Activated T-cell treated with anti-CD3 and anti-CD28 coated beads, Interleukin-2, amount 50 U/mL, for 4 hours (primary cell): ENCODE data around the gene HCK. TPM values are rescaled to one million over a fixed set of nuclear protein-coding genes. Genes with fewer than 3 reads are reported as not detected.

Experiments
- ATAC-seq, 2 donors: fragments of 200-7000 bp; cut with Tn5 transposase; one replicate each; pipeline ENCODE4 v1.10.0; 2021
- DNase-seq: peaks from one replicate; pipeline ENCODE4 v3.0.0-alpha.2; 2020
- H3K27me3 Mint-ChIP-seq: one replicate; pipeline ENCODE4 v1.8.0; 2021; ENCODE audit warnings: low read depth, mixed read lengths
- H3K36me3 Mint-ChIP-seq: one replicate; pipeline ENCODE4 v1.8.0; 2022; ENCODE audit warnings: mixed read lengths; ENCODE audit not compliant: insufficient read depth
- H3K4me1 Mint-ChIP-seq: one replicate; pipeline ENCODE4 v1.8.0; 2021; ENCODE audit warnings: low read depth, mixed read lengths
- H3K4me3 Mint-ChIP-seq: one replicate; pipeline ENCODE4 v1.8.0; 2021; ENCODE audit warnings: mild to moderate bottlenecking, moderate library complexity, mixed read lengths
- H3K9me3 Mint-ChIP-seq: one replicate; pipeline ENCODE4 v1.8.0; 2021; ENCODE audit warnings: mixed read lengths
- total RNA-seq, 3 donors: library from RNA; stranded (reverse); gene quantifications; one replicate each; pipeline ENCODE4 v1.2.1, GENCODE V29; 2021

Gene HCK
- total RNA-seq, 3 donors from 2014 or later = 0.13 to 0.46 TPM; not detected in 1

DNA sequence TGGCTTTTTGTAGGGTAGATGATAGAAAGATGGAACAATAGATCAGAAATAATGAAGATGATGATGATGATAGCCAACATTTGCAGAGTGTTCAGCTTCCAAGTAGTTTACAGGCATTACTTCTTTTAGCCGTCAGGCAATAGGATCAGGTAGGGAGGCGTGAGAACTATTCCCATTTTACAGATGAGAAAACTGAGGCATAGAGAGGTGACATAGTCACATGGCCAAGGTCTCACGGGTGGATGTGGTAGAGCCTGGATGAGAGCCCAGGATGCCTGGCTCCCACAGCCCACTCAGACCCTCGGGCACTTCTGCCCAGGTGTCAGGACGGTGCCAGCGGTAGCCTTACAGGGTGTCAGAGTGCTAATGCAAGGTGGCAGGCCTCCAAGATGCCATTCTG, 31.4 kb downstream of the HCK start:
- H3K9me3 Mint-ChIP-seq = no peaks in the 10 kb centered on the region
- peaks cover 22% of the 10 kb centered on the region for H3K27me3 Mint-ChIP-seq
- H3K36me3 Mint-ChIP-seq = no peaks in the 10 kb centered on the region
- no peak for ATAC-seq
- no peak for DNase-seq
- no peaks in the 10 kb centered on the region for H3K4me1 Mint-ChIP-seq
- H3K4me3 Mint-ChIP-seq = no peak overlapping the region

DNA sequence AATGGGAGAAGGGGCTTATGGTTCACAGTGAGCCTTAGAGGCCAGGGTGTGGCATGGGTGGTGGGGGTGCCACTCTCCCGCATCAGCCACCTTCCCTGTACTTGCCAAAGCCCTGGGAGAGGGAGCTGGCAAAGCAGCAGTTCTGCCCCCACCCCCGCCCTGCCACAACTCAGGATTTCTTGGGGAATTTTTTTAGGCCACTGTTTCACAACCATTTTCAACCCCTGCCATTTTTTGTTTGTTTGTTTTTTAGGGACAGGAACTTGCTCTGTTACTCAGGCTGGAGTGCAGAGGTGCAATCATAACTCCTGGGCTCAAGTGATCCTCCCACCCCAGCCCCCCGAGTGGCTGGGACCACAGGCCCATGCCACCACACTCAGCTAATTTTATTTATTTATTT, 35.0 kb downstream of the HCK start:
- no peak for ATAC-seq
- peaks cover 19% of the 10 kb centered on the region for H3K27me3 Mint-ChIP-seq
- no peak overlapping the region for H3K4me3 Mint-ChIP-seq
- DNase-seq = no peak
- peaks cover 2% of the 10 kb centered on the region for H3K4me1 Mint-ChIP-seq
- no peaks in the 10 kb centered on the region for H3K36me3 Mint-ChIP-seq
- H3K9me3 Mint-ChIP-seq = no peaks in the 10 kb centered on the region

DNA sequence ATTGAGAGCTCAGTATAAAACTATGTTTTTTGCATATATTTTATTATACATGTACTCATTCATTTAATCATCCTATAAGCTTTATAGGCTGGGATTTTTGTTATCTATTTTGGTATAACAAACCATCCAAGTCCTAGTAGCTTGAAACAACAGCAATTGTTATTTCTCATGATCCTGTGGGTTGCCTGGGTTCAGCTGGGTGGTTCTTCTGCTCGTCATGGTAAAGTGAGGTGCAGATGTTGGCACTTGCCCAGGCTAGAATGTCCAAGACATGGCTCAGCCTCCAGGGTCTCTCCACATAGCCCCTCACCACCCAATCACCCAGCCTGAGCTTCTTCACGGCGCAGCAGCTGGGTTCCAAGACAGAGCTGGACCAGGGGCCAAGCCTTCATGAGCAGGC, 36.7 kb downstream of the HCK start:
- Mint-ChIP-seq H3K9me3 (no peaks in the 10 kb centered on the region), H3K27me3 (peaks cover 12% of the 10 kb centered on the region), H3K36me3 (no peaks in the 10 kb centered on the region), H3K4me3 (no peak overlapping the region), H3K4me1 (peaks cover 2% of the 10 kb centered on the region)
- DNase-seq (no peak), ATAC-seq (no peak)

DNA sequence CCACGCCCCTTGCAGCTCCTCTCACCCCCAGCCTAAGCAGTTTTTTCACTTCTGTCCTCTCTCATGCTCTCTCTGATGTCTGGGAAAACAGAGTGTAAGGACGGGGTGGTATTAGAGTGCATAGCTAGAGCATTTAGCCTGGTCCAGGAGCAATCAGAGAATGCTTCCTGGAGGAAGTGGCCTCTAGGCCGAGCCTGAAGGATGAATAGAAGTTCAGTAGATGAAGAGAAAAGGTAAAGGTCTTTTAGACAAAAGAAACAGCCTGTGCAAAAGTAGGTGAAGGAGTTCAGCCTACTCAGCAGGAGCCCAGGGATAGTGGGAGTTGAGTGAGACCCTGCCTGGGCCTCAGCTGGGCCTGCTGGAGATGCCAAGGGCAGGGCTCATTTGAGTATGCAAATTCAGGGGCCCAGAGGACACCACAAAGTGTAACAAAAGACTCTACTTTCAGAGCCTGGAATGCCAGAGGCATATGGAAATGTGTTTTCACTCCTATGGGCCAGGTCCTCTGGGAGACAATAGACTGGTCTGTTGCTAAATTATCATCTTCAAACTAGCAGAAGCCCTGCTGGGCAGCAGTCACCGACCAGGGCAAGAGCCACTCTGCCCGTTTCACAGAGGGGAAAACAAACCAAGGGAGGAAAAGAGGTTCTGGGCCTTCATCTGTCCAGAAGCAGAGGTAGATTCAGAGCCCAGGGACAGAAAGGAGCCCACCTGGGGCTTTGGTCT, 37.8 kb downstream of the HCK start:
- DNase-seq (no peak), ATAC-seq (no peak)
- no peaks in the 10 kb centered on the region for H3K9me3 Mint-ChIP-seq
- peaks cover 7% of the 10 kb centered on the region for H3K27me3 Mint-ChIP-seq
- H3K4me1 Mint-ChIP-seq = peaks cover 2% of the 10 kb centered on the region
- H3K4me3 Mint-ChIP-seq = no peak overlapping the region
- H3K36me3 Mint-ChIP-seq = no peaks in the 10 kb centered on the region

DNA sequence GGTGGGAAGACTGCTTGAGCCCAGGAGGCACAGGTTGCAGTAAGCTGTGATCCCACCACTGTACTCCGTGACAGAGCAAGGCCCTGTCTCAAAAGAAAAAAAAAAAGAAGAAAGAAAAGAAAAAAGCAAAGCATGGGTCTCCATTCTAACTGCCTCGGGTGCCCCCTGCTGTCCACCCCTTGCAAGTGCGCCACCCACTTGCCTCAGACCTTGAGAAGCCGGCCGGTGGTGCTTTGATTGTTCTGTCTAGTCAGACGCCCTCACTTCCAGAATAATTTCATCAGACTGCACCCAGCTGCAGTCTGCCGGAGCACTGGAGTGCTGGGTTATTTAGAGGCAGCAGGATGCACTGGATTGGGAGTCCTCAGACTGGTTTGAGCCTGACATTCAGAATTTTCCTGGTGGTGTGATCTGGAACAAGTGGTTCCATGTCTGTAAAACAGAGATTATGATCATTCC, 39.9 kb downstream of the HCK start:
- Mint-ChIP-seq H3K36me3 (no peaks in the 10 kb centered on the region), H3K9me3 (no peaks in the 10 kb centered on the region), H3K27me3 (no peaks in the 10 kb centered on the region), H3K4me1 (peaks cover 2% of the 10 kb centered on the region), H3K4me3 (no peak overlapping the region)
- ATAC-seq (peak; percentile 72 to 84), DNase-seq (peak; percentile 72)

DNA sequence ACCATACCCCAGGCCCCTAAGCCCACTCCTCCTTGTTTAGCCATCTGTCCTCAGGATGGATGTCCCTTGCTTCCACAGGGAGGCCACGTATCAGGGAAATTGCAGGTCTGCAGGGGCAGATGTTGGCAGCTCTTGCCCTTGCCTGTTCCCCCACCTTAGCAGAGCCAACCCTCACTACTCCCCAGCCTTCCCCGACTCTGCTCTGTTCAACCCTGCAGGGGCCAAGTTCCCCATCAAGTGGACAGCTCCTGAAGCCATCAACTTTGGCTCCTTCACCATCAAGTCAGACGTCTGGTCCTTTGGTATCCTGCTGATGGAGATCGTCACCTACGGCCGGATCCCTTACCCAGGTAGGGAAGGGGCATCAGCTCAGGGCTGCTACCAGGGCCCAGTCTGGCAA, 46.7 kb downstream of the HCK start:
- no peak overlapping the region for H3K4me3 Mint-ChIP-seq
- no peaks in the 10 kb centered on the region for H3K36me3 Mint-ChIP-seq
- peaks cover 18% of the 10 kb centered on the region for H3K27me3 Mint-ChIP-seq
- DNase-seq (no peak), ATAC-seq (no peak)
- no peaks in the 10 kb centered on the region for H3K9me3 Mint-ChIP-seq
- no peaks in the 10 kb centered on the region for H3K4me1 Mint-ChIP-seq

DNA sequence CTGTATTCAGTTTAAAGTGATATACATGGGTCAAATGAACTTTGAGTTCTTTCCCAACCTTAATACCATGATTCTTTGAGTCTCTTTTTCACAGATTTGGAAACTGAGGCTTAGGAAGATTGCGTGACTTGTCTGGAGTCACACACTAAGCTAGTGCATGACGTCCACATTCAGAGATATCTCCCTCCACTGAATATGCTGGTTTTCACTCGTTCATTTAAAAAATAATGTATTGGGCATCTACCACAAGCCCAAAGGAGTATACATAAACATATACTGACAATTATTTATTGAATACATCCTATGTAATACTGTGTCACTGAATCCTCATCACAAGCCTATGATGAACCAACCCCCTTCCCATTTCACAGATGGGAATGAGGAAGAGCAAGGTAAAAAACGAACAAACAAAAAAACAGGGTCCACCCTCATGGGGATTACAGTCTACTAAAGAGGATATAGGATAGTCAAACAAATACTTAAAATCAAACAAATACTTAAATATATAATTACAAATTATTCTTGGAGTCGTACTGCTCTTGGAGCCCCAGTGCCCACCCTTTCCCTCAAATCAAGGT, 56.9 kb downstream of the HCK start:
- H3K36me3 Mint-ChIP-seq = peaks cover 8% of the 10 kb centered on the region
- H3K4me3 Mint-ChIP-seq = peak overlapping the region; percentile 96
- peaks cover 2% of the 10 kb centered on the region for H3K27me3 Mint-ChIP-seq
- H3K9me3 Mint-ChIP-seq = no peaks in the 10 kb centered on the region
- DNase-seq = no peak
- ATAC-seq = no peak
- H3K4me1 Mint-ChIP-seq = peaks cover 30% of the 10 kb centered on the region

DNA sequence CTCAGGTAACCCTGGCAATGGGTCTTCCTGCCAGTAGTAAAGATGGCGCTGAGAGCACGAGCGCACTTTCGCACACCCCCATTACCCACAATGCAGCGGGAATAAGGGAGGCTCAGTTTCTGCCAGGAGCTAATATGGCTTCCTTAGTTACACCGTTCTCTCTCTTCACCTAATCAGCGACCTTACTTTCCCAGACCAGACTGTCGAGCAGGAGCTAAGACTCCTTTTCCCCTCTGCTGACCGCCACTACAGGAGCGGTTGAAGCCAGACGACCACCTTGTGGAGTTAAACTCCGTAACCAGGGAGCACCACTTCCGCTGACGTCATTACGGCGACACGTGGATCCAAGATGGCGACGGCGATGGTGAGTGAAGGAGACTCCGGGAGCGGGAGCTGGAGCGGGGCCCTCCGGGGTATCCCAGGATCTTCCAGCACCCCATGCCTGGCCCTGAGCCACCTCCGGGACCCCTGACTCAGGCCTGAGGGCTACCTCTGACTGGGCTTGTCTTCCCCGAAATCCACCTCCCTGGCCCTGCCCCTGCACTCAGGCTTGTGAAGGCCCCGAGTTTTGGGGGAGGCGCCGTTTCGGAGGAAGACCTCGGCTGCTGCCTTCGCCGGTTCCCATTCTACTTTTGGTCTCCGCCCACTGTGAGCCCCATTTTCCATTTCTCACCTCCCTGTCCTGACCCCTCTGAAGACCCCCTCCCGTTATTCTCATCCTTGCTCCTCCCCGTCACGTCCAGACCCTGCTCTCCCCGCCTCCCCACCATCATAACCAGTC, 57.5 kb downstream of the HCK start, which contains the start of gene TM9SF4:
Gene TM9SF4 (plus strand): TSS at position 323 of the 781 bp plus-strand sequence. CDS start 27 bp downstream, at position 350.
- peaks cover 34% of the 10 kb centered on the region for H3K4me1 Mint-ChIP-seq
- no peaks in the 10 kb centered on the region for H3K9me3 Mint-ChIP-seq
- peak within 1 kb of the TSS; percentile 96 for H3K4me3 Mint-ChIP-seq
- peaks cover 8% of the 10 kb centered on the region for H3K36me3 Mint-ChIP-seq
- ATAC-seq (peak; percentile 83 to 89), DNase-seq (peak; percentile 84)
- H3K27me3 Mint-ChIP-seq = no peaks in the 10 kb centered on the region

DNA sequence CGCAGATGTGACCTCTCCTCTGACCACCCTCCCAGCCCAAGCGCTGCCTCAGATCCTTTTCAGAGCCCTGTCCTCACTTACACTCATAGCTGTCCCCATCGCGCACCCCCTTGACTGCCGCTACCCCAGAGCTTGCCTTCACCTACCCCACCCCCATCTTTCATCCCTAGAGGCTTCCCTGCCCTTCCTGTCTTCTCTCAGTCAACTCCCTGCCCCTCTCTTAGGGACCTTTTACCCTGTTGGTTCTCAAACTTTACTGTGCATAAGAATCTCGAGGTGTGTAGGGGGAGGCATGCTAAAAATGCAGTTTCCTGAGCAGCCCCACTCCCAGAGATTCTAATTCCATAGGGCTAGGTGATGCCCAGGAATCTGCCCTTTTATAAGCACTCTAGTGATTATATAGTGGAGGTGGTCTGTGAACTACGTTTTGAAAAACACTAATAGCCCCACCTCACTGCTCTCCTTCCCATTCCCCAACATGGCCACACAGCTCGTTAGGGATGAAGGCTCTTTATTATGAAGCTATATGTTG, 58.2 kb downstream of the HCK start:
- H3K27me3 Mint-ChIP-seq = no peaks in the 10 kb centered on the region
- H3K4me1 Mint-ChIP-seq = peaks cover 40% of the 10 kb centered on the region
- ATAC-seq = no peak
- H3K4me3 Mint-ChIP-seq = peak overlapping the region; percentile 96
- peaks cover 10% of the 10 kb centered on the region for H3K36me3 Mint-ChIP-seq
- no peaks in the 10 kb centered on the region for H3K9me3 Mint-ChIP-seq
- DNase-seq = no peak

DNA sequence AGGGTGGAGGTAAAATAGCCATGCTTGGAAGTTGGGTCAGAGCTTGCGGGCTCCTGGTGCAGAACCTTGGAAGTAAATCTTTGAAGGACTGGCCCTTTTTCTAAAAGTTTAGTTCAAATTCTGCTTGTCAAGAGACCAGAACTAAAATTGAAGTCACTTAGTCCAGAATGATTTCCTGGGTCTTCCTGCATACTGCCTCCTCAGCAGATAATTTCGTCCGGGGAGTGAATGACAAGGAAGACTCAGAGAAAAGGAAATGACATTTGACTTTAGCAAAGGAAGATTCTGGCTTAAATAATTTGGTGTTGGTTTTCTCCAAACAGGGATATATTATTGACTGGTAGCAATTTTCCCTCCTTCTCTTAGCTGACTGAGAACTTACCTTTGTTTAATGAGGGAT, 58.7 kb downstream of the HCK start:
- Mint-ChIP-seq H3K36me3 (peaks cover 13% of the 10 kb centered on the region), H3K4me3 (peak overlapping the region; percentile 96), H3K27me3 (no peaks in the 10 kb centered on the region), H3K9me3 (no peaks in the 10 kb centered on the region), H3K4me1 (peaks cover 41% of the 10 kb centered on the region)
- no peak for ATAC-seq
- DNase-seq = no peak

DNA sequence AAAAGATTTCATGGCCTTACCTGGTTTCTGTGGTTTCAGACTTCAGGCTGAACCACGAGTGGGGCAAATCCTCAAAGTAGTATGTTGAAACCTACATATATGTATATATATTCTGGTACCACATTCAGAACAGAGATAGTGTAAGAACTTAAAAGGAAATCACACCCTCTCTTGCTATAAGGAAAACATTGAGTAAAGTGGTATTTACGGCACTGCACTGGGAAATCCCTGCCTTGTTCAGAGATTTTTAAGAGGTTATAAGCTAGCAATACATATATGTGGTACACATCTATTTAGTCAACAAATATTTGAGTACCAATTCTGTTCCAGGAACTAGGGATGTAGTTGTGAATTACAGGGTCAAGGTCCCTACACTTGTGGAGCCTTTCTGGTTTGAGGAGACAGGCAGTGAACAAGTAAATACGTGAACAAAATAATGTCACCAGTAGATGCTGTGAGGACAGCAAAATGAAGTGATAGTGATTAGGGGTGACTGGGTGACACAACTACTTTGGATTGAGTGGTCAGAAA, 59.2 kb downstream of the HCK start:
- H3K4me3 Mint-ChIP-seq = peak overlapping the region; percentile 96
- H3K4me1 Mint-ChIP-seq = peaks cover 43% of the 10 kb centered on the region
- no peaks in the 10 kb centered on the region for H3K27me3 Mint-ChIP-seq
- H3K9me3 Mint-ChIP-seq = no peaks in the 10 kb centered on the region
- ATAC-seq = no peak
- H3K36me3 Mint-ChIP-seq = peaks cover 13% of the 10 kb centered on the region
- DNase-seq = no peak

DNA sequence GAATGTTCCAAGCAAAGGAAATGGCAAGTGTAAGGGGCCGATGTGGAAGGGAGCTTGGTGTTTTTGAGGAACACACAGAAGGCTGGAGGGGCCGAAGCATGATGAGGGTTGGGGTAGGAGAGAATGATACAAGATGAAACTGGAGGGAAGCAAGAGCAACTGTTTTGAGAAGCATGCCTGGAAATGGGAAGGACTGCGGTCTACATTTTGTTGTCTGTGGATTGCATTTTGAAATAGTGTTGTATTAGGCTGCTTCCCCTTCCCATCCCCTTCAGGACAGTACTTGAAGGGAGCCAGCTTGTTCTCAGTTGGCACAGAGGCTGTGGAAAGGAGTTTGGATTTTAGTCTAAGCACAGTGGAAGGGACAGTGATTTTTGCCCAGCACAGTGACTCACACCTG, 59.7 kb downstream of the HCK start:
- Mint-ChIP-seq H3K27me3 (no peaks in the 10 kb centered on the region), H3K4me1 (peaks cover 47% of the 10 kb centered on the region), H3K4me3 (peak overlapping the region; percentile 96), H3K9me3 (no peaks in the 10 kb centered on the region), H3K36me3 (peaks cover 13% of the 10 kb centered on the region)
- ATAC-seq (no peak), DNase-seq (no peak)

DNA sequence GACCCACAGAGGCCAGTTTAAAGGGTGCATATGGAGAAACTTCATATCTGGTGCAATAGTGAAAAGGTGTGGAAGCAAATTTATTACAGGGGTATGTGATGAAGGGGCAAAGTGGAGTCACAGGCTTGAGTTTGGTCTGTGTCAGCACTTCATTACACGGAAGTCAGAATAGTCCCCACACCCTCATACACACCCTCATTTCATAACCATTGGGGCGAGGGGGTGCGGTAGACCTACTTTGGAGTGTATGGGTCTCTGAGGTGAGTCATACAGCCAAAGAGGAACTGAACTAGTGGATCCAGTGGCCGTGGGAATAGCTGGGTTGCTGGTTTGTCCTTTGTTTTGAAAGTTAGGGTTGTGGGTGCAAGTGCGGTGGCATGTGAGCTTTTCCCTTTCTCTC, 60.8 kb downstream of the HCK start:
- ATAC-seq (no peak), DNase-seq (no peak)
- H3K36me3 Mint-ChIP-seq = peaks cover 13% of the 10 kb centered on the region
- no peaks in the 10 kb centered on the region for H3K9me3 Mint-ChIP-seq
- peak overlapping the region; percentile 4 for H3K4me3 Mint-ChIP-seq
- H3K27me3 Mint-ChIP-seq = no peaks in the 10 kb centered on the region
- peaks cover 53% of the 10 kb centered on the region for H3K4me1 Mint-ChIP-seq

DNA sequence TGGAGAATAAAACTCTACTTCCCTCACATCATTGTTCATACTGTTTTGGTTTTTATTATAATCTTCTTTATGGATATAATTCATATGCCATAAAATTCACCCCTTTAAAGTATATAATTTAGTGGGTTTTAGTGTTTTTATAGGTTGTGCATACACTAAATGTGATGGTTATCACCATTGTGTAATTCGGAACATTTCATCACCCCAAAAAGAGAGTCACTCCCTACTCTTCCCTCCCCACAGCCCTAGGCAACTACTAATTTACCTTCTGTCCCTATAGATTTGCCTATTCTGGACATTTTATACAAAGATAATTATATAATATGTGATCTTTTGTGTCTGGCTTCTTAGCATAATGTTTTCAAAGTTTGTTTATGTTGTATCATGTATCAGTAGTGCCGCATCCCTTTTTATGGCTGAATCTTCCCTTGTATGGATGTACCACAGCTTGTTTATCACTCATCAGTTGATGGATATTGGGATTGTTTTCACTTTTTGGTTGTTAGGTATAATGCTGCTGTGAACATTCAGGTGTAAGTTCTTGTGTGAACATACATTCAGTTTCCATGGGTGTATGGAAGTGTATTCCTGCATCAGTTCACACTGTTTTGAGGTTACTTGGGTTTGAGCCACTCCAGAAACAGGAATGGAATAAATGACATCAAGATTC, 61.7 kb downstream of the HCK start:
- peaks cover 13% of the 10 kb centered on the region for H3K36me3 Mint-ChIP-seq
- DNase-seq = no peak
- no peak overlapping the region for H3K4me3 Mint-ChIP-seq
- H3K4me1 Mint-ChIP-seq = peaks cover 53% of the 10 kb centered on the region
- no peaks in the 10 kb centered on the region for H3K9me3 Mint-ChIP-seq
- ATAC-seq = no peak
- no peaks in the 10 kb centered on the region for H3K27me3 Mint-ChIP-seq
